SK-N-MC (cell line): ENCODE results near the gene BLTP1.

Experiments
- EZH2 ChIP-seq: fragments of 200-600 bp; sonication (generic); IDR thresholded peaks from one replicate; pipeline ENCODE4 v1.6.1; 2017; ENCODE audit warnings: antibody characterized with exemption
- POLR2AphosphoS5 ChIP-seq: IDR thresholded peaks from 2 replicates; pipeline ENCODE4 v1.6.1; 2012; ENCODE audit warnings: mild to moderate bottlenecking, low read depth, low read length, borderline replicate concordance

DNA sequence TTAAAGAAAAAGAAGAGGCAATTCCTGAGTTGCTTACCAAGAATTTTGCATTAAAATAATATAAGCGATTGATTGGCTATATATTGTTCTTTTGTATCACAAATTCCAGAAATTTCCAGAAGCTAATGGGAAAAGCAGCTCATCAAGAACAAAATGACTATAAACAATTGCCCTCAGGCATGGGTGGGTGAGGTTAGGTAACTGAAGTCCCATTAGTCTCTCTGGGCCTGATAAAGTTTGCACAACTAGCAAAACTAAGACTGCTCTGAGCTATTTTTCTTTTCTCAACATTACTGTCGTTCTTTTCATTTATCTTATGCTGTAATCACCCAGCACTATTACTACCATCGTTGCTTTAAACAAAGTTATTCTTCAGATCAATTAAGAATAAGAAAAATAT is 19.2 kb upstream of the BLTP1 start:
- TF ChIP-seq EZH2 = no peak
- TF ChIP-seq POLR2AphosphoS5 = no peak
